ENCODE data around the gene SPATA24. TPM values are rescaled to one million over a fixed set of nuclear protein-coding genes. Genes with fewer than 3 reads are reported as not detected.
A peak's percentile ranks its signal among the peaks of the same experiment; 100 is the strongest.

SPATA24 gene
- total RNA-seq, 1 experiment from 2014 or later: 3.1 TPM

DNA sequence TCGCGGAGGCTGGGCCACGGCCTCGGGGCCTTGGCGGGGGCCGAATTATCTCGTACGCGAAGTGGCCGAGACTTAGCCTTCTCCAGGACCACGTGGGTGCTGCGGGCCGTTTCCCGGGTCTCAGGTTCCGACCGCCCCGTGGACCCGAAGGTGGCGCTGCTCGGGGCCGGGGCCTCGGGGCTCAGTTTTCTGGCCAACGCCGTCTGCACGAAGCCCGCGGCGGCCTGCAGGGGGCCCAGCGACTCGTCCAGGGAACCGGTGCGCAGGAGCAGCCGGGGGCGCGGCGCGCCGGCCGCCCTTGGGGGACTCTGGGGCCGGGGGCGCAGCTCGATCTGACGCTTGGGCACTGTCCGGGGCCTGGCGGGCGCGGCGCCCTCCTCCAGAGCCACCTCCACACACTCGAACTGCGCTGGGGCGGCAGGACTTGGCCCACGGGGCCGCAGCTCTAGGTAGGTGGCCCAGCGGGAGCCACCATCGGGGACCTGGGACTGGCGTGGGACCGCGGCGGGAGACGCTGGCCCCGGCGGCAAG lies 9.7 kb downstream of the SPATA24 start:
- H3K27me3 ChIP-seq (ENCODE audit: insufficient read depth, low read length): no peaks in the 10 kb centered on the region
- no TSS peak for BruUV-seq (replicated peaks)
- no peak overlapping the region for H2AFZ ChIP-seq (ENCODE audit: low read depth, low read length, poor library complexity, severe bottlenecking)
- peak overlapping the region; percentile 82; the same call in 1 of the 2 replicates for H3K27ac ChIP-seq (ENCODE audit: low read depth, low read length)
- POLR2A ChIA-PET: no interaction called here
- peaks cover 15 to 52% of the 10 kb centered on the region in 2 experiments for H3K4me1 ChIP-seq (ENCODE audit: control insufficient read depth in 1 of 2, insufficient read depth in 2 of 2, low read length in 2 of 2)
- no peaks in the 10 kb centered on the region for H3K9me2 ChIP-seq (ENCODE audit: insufficient read depth)
- peaks cover 8% of the 10 kb centered on the region; the same call in 1 of the 2 replicates for H3K79me2 ChIP-seq (ENCODE audit: insufficient read depth, low read length)
- 0 out of 2 replicates have a peak overlapping the region, but pooled peaks have one; percentile 87 for H3K4me2 ChIP-seq (ENCODE audit: low read length)
- no peak overlapping the region for H3K9ac ChIP-seq (ENCODE audit: low read length)
- no peak for DNase-seq (ENCODE audit: low read depth, low spot score)
- CTCF ChIA-PET: no interaction called here
- TF ChIP-seq CEBPB (IDR thresholded peaks at IDR 0.05; ENCODE audit: low read depth) (no peak), ELF1 (IDR thresholded peaks at IDR 0.05; ENCODE audit: borderline replicate concordance, low read depth) (no peak), ZFX (IDR thresholded peaks at IDR 0.05) (no peak), CBX3 (IDR thresholded peaks at IDR 0.05; ENCODE audit: low read depth) (no peak), EZH2phosphoT487 (IDR thresholded peaks at IDR 0.05; ENCODE audit: borderline replicate concordance) (no peak), RAD21 (IDR thresholded peaks at IDR 0.05; ENCODE audit: low read depth) (no peak), SIN3A (IDR thresholded peaks at IDR 0.05; ENCODE audit: low read depth) (no peak)
- H4K20me1 ChIP-seq (ENCODE audit: insufficient read depth): no peaks in the 10 kb centered on the region
- H3K36me3 ChIP-seq (ENCODE audit: control insufficient read depth in 1 of 2, insufficient read depth in 2 of 2, low read length in 2 of 2): no peaks in the 10 kb centered on the region
- RAD21 ChIA-PET (ENCODE audit: low non-redundant PET in 1 of 2, low total read pairs in 2 of 2, uncharacterized antibody in 2 of 2, unreplicated experiment in 2 of 2): no interaction called here
- intact Hi-C loops (cut with micrococcal nuclease): loop anchor here (5.0 kb wide), 1 partner anchor 817 kb away; the partner anchor contains the start of gene HSPA9
- H3K9me3 ChIP-seq (ENCODE audit: control insufficient read depth in 1 of 2, insufficient read depth in 1 of 2, low read depth in 1 of 2, low read length in 2 of 2): no peaks in the 10 kb centered on the region
- H3K4me3 ChIP-seq (replicated peaks in 1 of 2; ENCODE audit: low read depth in 1 of 2, low read length in 2 of 2): no peak overlapping the region
- no peak for ATAC-seq

DNA sequence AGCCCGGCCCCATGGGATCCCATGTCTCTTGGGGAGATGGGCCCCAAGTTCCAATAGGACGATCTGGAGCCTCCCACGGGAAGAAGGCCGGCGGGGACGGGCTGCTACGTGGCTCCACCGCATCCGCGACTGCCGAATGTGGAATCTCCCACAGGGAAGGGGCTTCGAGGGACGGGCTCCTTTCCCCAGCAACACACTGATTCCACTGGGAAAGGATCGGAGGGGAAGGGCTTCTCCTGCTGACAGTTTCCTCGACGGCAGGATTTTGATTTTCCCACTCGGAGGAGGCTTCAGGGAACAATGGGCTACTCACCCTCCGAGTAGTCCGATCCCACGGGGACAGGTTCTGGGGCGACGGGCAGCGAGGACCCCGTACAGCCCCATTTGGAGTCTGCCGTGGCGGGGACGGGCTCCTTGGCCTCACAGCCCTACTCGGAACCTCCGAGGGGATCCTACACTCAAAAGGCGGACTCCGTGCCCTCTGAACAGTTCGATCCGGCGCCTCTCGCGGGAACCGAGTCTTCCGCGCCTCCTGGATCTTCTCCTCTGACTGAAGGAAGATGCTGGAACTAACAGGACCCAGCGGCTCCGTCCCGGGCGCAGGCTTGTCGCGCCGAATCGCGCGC lies 10.3 kb downstream of the SPATA24 start:
- H3K4me2 ChIP-seq (ENCODE audit: low read length): peak overlapping the region; percentile 87
- no peak for ATAC-seq

More for the DNA sequence above, 10.3 kb downstream of the SPATA24 start:
- TF ChIP-seq REST (IDR thresholded peaks at IDR 0.05; ENCODE audit: low read depth): no peak
- TF ChIP-seq, protein P1, sequence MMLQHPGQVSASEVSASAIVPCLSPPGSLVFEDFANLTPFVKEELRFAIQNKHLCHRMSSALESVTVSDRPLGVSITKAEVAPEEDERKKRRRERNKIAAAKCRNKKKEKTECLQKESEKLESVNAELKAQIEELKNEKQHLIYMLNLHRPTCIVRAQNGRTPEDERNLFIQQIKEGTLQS (IDR thresholded peaks at IDR 0.05): no peak
- TF ChIP-seq POLR2A (IDR thresholded peaks at IDR 0.05; ENCODE audit: borderline replicate concordance, extremely low read depth, insufficient read depth, insufficient read length): no peak
- TF ChIP-seq ZFX (IDR thresholded peaks at IDR 0.05): no peak
- no peak for TF ChIP-seq EGR1 (IDR thresholded peaks at IDR 0.05; ENCODE audit: low read depth)
- TF ChIP-seq, protein P2, sequence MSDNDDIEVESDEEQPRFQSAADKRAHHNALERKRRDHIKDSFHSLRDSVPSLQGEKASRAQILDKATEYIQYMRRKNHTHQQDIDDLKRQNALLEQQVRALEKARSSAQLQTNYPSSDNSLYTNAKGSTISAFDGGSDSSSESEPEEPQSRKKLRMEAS (IDR thresholded peaks at IDR 0.05): no peak
- TF ChIP-seq SP1 (IDR thresholded peaks at IDR 0.05; ENCODE audit: low read depth): no peak
- Histone ChIP-seq H3K4me1 (ENCODE audit: control insufficient read depth in 1 of 2, insufficient read depth in 2 of 2, low read length in 2 of 2) (peaks cover 15 to 52% of the 10 kb centered on the region in 2 experiments), H4K20me1 (ENCODE audit: insufficient read depth) (no peaks in the 10 kb centered on the region), H3K9me2 (ENCODE audit: insufficient read depth) (no peaks in the 10 kb centered on the region), H2AFZ (ENCODE audit: low read depth, low read length, poor library complexity, severe bottlenecking) (no peak overlapping the region), H3K9ac (ENCODE audit: low read length) (peak overlapping the region; percentile 89), H3K27ac (ENCODE audit: low read depth, low read length) (peak overlapping the region; percentile 82), H3K79me2 (ENCODE audit: insufficient read depth, low read length) (peaks cover 8% of the 10 kb centered on the region; the same call in 1 of the 2 replicates), H3K36me3 (ENCODE audit: control insufficient read depth in 1 of 2, insufficient read depth in 2 of 2, low read length in 2 of 2) (no peaks in the 10 kb centered on the region), H3K27me3 (ENCODE audit: insufficient read depth, low read length) (no peaks in the 10 kb centered on the region), H3K4me3 (replicated peaks in 1 of 2; ENCODE audit: low read depth in 1 of 2, low read length in 2 of 2) (peak overlapping the region; percentile 65 to 79), H3K9me3 (ENCODE audit: control insufficient read depth in 1 of 2, insufficient read depth in 1 of 2, low read depth in 1 of 2, low read length in 2 of 2) (no peaks in the 10 kb centered on the region)
- BruUV-seq (replicated peaks): no TSS peak
- CTCF ChIA-PET: interaction anchor here (0.8 to 3.2 kb wide), 2 partner anchors 9 to 10 kb away, joined by 4 to 10 read pairs; partner anchors contain the start of gene SPATA24
- intact Hi-C loops (cut with micrococcal nuclease): loop anchor here (2.0 to 5.0 kb wide), 3 partner anchors 101 to 816 kb away; partner anchors contain the start of genes HSPA9 and MATR3
- POLR2A ChIA-PET: no interaction called here
- RAD21 ChIA-PET (ENCODE audit: low non-redundant PET in 1 of 2, low total read pairs in 2 of 2, uncharacterized antibody in 2 of 2, unreplicated experiment in 2 of 2): no interaction called here
- no peak for DNase-seq (ENCODE audit: low read depth, low spot score)
